Lung (tissue), 12 donors: ENCODE results near the gene VPS41. TPM values are rescaled to one million over a fixed set of nuclear protein-coding genes. Genes with fewer than 3 reads are reported as not detected.

Experiments used
- ATAC-seq: fragments of 200-7000 bp; cut with Tn5 transposase; one replicate; pipeline ENCODE4 v1.9.1; 2020; ENCODE audit warnings: moderate number of reproducible peaks; ENCODE audit not compliant: insufficient read depth, low FRiP score
- DNase-seq, 3 donors: peaks; one replicate each; pipeline ENCODE4 v3.0.0-alpha.2; 2013 to 2017
- H3K27ac ChIP-seq, 2 donors: one replicate each; pipeline ENCODE4 v1.5.1; 2013; ENCODE audit warnings: mild to moderate bottlenecking in 2 of 2, moderate library complexity in 2 of 2, control low read depth in 1 of 2, inconsistent platforms in 1 of 2, low read depth in 1 of 2, low read length in 1 of 2
- H3K27me3 ChIP-seq, 3 donors: one replicate each; pipeline ENCODE4 v1.5.1; 2013; ENCODE audit warnings: low read length in 2 of 3; ENCODE audit not compliant: control insufficient read depth in 3 of 3, insufficient read depth in 3 of 3
- H3K36me3 ChIP-seq, 4 donors: one replicate each; pipeline ENCODE4 v1.5.1; 2013; ENCODE audit warnings: low read length in 4 of 4, mild to moderate bottlenecking in 1 of 4, moderate library complexity in 1 of 4; ENCODE audit not compliant: control insufficient read depth in 4 of 4, insufficient read depth in 4 of 4
- H3K4me1 ChIP-seq, 5 donors: one replicate each; pipeline ENCODE4 v1.5.1; 2013; ENCODE audit warnings: low read length in 5 of 5, mild to moderate bottlenecking in 2 of 5, moderate library complexity in 1 of 5; ENCODE audit not compliant: control insufficient read depth in 5 of 5, insufficient read depth in 5 of 5
- H3K4me3 ChIP-seq: one replicate; pipeline ENCODE4 v1.5.1; 2013; ENCODE audit warnings: mild to moderate bottlenecking, control low read depth, moderate library complexity
- H3K9ac ChIP-seq, 2 donors: one replicate each; pipeline ENCODE4 v1.5.1; 2013; ENCODE audit warnings: low read length in 2 of 2, control low read depth in 1 of 2; ENCODE audit not compliant: insufficient read depth in 1 of 2
- H3K9me3 ChIP-seq, 4 donors: one replicate each; pipeline ENCODE4 v1.5.1; 2013; ENCODE audit warnings: low read length in 3 of 4, mild to moderate bottlenecking in 1 of 4, moderate library complexity in 1 of 4; ENCODE audit not compliant: control insufficient read depth in 4 of 4, insufficient read depth in 3 of 4
- WGBS, 2 donors: extraction: QIAGEN DNeasy Blood & Tissue Kit; methylation state at CpG; one replicate each; pipeline ENCODE4 v1.1.7; 2013; 5-methylcytosine and 5-hydroxymethylcytosine counted together
- polyA plus RNA-seq, 2 donors: library from polyadenylated mRNA; stranded (reverse); fragments of 200-250 nt; gene quantifications; one replicate each; pipeline ENCODE4 v1.2.1, GENCODE V29; 2013
- total RNA-seq, 2 donors: library from RNA; depleted of rRNA in 1 of 2; stranded (reverse); fragments of >200 nt in 1 of 2; gene quantifications; one replicate each; pipeline ENCODE4 v1.2.1, GENCODE V29; 2014 to 2021
- TF ChIP-seq, protein P1 (sequence below): IDR thresholded peaks from 2 replicates; pipeline ENCODE4 v1.5.1; 2012; ENCODE audit warnings: mild to moderate bottlenecking; ENCODE audit errors: control extremely low read depth, extremely low read depth
- donor health status: control.
- donor health status: control.
- donor health status: Bipolar disorder and iron deficiency.
- donor health status: healthy.
- donor health status: DM: yes; HTN: yes; CAD: no.

VPS41 gene
- total and polyA plus RNA-seq, 4 donors, result 13.8 to 88.6 (median 48.1) TPM

GRCh38 chr7:38870147-38870546, 38.8 kb downstream of the VPS41 start:
- DNase-seq (no peak), ATAC-seq (no peak)
- TF ChIP-seq, protein P1, sequence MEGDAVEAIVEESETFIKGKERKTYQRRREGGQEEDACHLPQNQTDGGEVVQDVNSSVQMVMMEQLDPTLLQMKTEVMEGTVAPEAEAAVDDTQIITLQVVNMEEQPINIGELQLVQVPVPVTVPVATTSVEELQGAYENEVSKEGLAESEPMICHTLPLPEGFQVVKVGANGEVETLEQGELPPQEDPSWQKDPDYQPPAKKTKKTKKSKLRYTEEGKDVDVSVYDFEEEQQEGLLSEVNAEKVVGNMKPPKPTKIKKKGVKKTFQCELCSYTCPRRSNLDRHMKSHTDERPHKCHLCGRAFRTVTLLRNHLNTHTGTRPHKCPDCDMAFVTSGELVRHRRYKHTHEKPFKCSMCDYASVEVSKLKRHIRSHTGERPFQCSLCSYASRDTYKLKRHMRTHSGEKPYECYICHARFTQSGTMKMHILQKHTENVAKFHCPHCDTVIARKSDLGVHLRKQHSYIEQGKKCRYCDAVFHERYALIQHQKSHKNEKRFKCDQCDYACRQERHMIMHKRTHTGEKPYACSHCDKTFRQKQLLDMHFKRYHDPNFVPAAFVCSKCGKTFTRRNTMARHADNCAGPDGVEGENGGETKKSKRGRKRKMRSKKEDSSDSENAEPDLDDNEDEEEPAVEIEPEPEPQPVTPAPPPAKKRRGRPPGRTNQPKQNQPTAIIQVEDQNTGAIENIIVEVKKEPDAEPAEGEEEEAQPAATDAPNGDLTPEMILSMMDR, result no peak
- Histone ChIP-seq H3K4me1 (peaks cover 0 to 2% (median 0%) of the 10 kb centered on the region in 5 donors), H3K4me3 (no peak overlapping the region), H3K36me3 (peaks cover 5 to 14% (median 8%) of the 10 kb centered on the region in 4 donors), H3K27me3 (no peaks in the 10 kb centered on the region), H3K27ac (no peak overlapping the region), H3K9ac (no peak overlapping the region), H3K9me3 (no peaks in the 10 kb centered on the region)
- 90 to 91% methylated on average over 3 of the region's 3 CpGs for WGBS, 2 donors

DNA sequence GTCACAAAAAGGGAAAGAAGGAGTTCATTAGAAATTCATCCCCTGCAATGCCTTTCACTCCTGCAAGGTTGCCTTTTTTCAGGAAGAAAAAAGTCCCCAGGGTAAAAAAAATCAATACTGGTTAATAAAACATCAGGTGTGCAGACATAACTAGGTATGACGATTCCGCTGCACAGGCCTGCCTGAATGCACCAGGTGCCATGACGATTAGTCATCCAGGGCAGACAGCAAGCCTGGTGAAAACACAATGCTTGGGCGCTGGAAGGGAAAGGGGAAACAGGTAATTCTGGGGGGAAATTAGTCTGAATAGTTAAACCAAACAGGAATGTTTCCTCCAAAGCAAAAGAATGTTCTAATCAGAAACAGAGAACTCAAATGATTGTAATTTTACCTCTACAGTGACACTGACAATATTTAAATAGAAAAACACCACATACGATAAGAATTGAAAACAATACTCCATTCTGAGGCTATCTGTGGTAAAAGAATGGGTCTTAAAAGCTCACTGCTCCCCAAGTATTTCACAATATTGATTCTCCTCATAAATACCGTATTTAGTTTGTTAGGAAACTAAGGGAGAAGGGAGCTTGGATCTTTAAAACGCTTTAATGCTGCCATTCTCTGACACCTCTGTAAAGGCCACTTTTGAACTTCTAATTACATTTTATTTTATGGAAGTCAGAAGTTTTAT, 45.2 kb downstream of the VPS41 start:
- H3K27ac ChIP-seq, result no peak overlapping the region
- peaks cover 2 to 18% (median 8%) of the 10 kb centered on the region in 4 donors for H3K36me3 ChIP-seq
- H3K9ac ChIP-seq, result no peak overlapping the region
- ATAC-seq (no peak), DNase-seq (no peak)
- 87 to 88% methylated on average over 7 of the region's 7 CpGs for WGBS, 2 donors
- peaks cover 0 to 2% (median 0%) of the 10 kb centered on the region in 5 donors for H3K4me1 ChIP-seq
- no peaks in the 10 kb centered on the region for H3K27me3 ChIP-seq
- TF ChIP-seq, protein P1, result no peak
- H3K9me3 ChIP-seq, result no peaks in the 10 kb centered on the region
- H3K4me3 ChIP-seq, result no peak overlapping the region

- TF ChIP-seq, protein P1, result no peak
- ATAC-seq (no peak), DNase-seq (no peak)
- WGBS, 2 donors, result 91 to 96% methylated on average over 3 of the region's 3 CpGs
- H3K27ac ChIP-seq, result no peak overlapping the region
- H3K27me3 ChIP-seq, result no peaks in the 10 kb centered on the region
- no peak overlapping the region for H3K4me3 ChIP-seq
- H3K4me1 ChIP-seq, result peaks cover 0 to 2% (median 0%) of the 10 kb centered on the region in 5 donors
- no peaks in the 10 kb centered on the region for H3K9me3 ChIP-seq
- H3K9ac ChIP-seq, result no peak overlapping the region
- peaks cover 0 to 10% (median 3%) of the 10 kb centered on the region in 4 donors for H3K36me3 ChIP-seq
Observed at GRCh38 chr7:38862666-38863065, 46.3 kb downstream of the VPS41 start.
